Stimulated activated CD4-positive, alpha-beta T cell treated with anti-CD3 and anti-CD28 coated beads, Interleukin-2, amount 100 ng/mL, for 4 hours (primary cell): ENCODE data around the gene PGR.

Source experiments
- DNase-seq: peaks from one replicate; pipeline ENCODE4 v3.0.0-alpha.2; 2020; ENCODE audit warnings: low read depth

The PGR gene

DNA sequence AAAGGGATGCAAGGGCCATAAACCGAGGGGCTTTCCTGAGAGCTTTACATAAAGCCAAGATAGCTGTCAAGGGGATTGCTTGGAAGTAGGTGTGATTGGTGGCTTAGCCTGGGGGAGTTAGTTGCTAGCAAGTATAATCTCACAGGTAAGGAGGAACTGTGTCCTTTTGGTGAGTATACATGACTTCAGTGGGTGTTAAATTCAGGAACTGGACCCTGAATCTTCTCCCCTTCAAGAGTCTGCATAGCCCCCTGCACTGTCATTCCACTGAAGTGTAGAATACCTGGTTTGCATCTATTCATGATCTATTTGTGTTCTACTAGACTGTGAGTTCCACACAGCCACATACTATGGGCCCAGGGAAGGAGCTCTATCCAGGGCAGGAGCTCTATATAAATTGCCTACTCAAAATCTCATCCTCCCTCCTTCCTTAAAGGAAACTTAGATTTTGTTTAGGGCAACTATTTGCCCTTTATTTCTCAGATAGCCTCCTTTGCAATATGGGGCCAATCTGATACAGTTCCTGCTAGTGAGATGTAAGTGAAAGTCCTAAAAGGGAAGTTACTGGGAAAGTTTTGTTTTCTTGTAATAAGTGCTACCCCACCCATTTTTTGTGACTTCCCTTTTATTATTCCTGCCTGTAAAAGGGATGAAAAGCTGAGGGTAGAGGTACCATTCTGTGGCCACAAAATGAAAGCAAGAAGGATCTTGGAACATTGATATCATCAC is 120.5 kb downstream of the PGR start:
- no peak for DNase-seq

DNA sequence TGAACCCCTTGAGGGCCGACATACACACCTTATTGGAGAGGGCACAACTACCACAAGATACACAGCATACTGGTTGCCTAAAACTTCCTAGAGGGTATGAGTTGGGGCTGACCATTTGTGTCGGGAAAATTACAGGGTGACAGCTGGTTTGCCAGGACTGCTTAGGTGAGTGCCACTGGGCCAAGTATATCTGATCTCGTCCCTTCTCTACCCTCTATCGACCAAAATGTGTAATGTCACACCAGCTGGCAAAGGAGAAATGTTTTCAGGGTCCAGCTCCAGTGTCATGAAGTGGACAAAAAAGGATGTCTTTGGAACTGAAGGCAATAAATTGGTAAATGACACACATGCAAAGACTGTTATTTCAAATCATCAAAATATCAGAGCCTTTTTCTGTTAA is 126.1 kb downstream of the PGR start:
- no peak for DNase-seq

DNA sequence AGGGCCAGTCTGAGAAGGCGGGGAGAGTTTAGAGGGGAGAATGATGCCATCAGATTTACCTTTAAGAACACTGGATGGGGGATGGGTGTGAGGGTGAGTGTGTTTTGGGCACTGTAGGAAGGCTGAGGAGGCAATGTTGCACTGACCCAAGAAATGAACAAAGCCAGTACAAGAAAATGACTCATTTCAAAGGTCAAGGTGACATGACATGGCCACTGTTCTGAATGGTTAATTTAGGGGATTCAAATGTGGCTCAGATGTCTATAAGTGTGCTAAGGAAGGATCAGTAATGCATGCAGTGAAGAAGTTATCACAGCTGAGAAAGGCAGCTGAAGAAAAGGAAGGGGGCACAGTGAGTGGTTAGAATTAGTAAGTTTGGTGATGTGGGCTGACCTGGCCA is 129.9 kb downstream of the PGR start:
- no peak for DNase-seq

DNA sequence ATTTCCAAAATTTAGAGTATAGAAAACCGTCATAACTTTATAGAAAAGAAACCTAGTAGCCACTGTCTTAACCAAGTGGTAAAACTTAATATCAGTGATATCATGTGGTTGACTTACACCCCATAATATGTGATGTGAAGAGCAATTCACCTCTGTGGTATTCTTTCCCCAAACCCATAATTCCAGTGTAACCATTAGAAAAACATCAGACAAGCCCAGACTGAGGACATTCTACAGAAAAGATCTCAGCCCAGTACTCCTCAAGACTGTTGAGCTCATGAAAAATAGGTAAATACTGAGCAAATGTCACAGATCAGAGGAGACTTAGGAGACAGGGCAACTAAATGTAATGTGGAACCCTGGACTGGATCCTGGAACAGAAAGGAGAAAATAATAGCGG is 134.6 kb downstream of the PGR start:
- DNase-seq, result no peak

DNA sequence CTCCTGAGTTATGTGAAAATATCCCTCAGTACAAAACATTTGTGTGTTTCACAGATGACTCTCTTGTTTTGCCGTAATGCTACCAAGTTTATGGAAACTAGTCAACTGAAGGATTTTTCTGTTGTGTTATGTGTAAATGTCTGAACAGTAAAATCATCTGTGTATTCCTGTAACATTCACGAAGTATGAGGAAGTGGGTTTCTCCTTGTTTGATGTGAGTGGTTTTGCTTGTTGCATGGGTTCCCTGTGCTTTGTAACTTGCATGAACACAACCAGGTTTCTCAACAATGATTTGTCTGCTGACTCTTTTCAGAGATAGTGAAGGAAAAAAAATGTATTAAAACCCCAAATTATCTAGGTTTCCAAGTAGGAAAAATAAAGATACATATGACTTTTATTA is 138.1 kb downstream of the PGR start:
- no peak for DNase-seq

DNA sequence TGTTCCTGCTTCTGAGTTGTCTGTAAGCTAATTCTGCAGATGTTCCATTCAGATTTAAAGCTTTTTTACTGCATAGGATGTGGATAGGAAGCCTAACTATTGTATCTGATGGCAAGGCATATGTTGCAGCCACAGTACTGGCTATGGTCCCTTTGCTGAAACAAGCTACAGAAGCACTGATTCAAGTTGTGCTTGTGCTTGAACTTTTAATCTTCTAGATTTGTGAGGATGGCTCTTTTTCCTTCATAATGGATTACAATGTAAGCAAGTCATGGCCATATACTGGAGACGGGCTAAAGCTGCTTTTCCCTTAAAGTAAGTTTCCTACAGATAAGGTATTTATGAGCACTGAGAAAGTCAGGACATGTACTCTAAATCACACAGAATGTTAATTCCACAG is 138.7 kb downstream of the PGR start:
- no peak for DNase-seq

DNA sequence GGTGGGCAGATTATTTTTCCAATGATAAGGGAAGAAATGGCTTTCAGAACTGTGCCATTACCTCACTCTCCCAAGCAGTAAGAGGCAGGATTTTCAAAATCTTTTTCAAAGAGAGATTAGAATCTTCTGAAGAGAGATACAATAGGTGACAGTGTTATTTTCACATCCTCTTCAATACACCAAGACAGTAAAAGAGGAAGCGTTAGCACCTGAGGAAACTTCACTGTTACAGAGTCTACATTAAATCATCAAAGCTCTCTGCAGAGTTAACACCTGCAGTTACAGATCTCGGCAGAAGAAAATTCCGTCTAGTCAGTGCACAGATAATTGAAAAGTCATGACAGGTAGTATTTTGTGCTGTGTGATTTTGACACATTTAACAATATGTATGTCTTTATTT is 144.9 kb downstream of the PGR start:
- DNase-seq, result no peak

DNA sequence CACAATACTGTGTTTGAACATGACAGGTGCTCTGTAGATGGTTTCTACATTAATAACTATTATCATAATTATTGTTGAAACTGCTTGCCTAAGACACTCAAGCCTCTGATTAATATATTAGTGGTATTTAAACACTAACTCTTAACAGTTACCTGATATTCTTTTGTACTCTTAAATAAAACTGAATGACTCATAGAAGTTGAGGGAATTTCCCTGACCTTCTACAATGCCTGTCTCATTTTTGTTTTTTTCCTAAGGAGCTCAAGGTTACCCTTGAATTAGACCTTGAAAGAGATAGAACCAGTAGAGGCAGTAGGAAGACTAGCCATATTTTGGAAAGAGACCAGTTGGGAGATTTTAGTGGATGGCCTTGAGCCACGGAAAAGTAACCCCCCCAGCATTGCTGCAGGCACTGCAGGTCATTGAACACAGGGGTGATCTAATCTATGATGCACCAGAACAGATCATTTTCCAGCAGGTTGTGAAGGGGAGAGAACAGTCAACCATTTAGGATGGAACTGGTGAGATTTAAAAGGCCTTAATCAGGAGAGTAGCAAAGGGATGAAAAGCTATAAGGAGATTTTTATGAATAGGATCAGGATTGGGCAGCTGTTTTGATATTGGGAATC is 148.3 kb downstream of the PGR start:
- DNase-seq, result no peak

DNA sequence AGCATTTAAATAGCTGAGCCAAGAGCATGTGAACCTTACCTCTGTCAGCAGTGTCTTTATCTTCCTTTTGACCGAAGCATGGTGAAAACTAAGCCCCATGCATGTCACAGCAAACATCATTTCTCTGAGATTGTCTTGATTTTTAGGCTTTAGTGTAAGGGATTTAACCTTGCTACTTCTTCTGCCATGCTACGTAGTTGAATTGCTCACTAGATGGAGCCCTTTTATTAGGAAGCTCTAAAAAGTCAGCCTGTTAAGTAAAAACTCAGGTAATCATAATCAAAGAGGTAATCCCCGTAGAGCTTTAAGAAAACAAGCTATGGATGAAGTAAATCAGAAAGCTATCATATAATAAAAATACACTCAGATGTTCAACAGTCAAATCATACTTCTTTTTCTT is 149.5 kb downstream of the PGR start:
- no peak for DNase-seq
